ENCODE measurements around the gene AARSD1. TPM values are rescaled to one million over a fixed set of nuclear protein-coding genes. Genes with fewer than 3 reads are reported as not detected.
A peak's percentile ranks its signal among the peaks of the same experiment; 100 is the strongest.
"Not testable (repeated sequence)": the region's sequence is repeated elsewhere in the genome, so short reads cannot be mapped to it uniquely, and the experiment has no call there.

The AARSD1 gene
- total RNA-seq, 1 donor from 2014 or later = 3.8 TPM

DNA sequence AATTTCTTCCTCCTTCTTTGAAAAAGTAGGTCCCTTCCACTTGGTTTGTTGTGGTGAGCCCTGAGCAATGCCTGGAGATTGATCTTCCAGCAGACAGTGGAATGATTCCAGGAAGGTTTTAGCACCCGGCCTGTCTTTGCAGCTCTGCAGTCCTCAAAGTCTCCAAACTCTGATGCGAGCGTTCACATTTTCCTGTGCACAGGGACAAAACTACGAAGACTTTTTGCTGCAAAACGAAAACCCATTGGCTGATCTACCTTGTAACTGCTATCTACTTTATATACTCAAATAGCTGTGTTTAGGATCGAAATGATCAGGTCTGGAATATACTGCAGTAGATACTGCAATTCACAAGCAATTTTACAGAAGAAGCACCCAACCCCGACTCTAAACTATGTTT, 42.0 kb downstream of the AARSD1 start:
- Histone ChIP-seq H3K27me3 (no peaks in the 10 kb centered on the region), H3K4me3 (no peak overlapping the region), H3K27ac (peak overlapping the region in 1 of 2 donors; percentile 22), H3K4me1 (peaks cover 0 to 9% of the 10 kb centered on the region in 2 donors), H3K36me3 (no peaks in the 10 kb centered on the region), H3K9me3 (no peaks in the 10 kb centered on the region)
- no peak for TF ChIP-seq CTCF (IDR thresholded peaks at IDR 0.05)
- DNase-seq (ENCODE audit: low spot score in 2 of 2) = no peak
- intact Hi-C loops (cut with DNase I) = no loop called here

DNA sequence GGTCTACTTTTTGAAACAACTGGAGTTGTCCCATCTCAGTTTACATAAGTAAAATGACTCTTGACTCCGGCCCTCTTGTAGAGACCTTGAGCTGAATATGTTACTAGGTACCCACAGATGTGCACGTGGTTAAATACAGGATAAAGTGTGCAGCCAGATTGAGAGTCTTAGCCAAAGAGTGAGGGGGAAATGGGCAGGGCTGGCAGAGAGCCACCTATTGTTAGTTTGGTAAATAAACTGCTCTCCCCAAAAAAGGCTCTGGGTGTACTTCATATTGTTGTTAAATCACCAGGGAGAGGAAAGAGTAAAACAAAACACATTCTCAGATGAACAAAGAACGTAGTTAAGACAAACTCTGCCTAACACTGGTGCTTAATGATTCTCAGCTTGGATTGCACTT, 43.3 kb downstream of the AARSD1 start:
- H3K9me3 ChIP-seq = no peaks in the 10 kb centered on the region
- TF ChIP-seq CTCF (IDR thresholded peaks at IDR 0.05) = no peak
- no peak overlapping the region for H3K27ac ChIP-seq
- no peak for DNase-seq (ENCODE audit: low spot score in 2 of 2)
- intact Hi-C loops (cut with DNase I) = no loop called here
- no peaks in the 10 kb centered on the region for H3K27me3 ChIP-seq
- no peaks in the 10 kb centered on the region for H3K36me3 ChIP-seq
- no peak overlapping the region for H3K4me3 ChIP-seq
- peaks cover 0 to 9% of the 10 kb centered on the region in 2 donors for H3K4me1 ChIP-seq

DNA sequence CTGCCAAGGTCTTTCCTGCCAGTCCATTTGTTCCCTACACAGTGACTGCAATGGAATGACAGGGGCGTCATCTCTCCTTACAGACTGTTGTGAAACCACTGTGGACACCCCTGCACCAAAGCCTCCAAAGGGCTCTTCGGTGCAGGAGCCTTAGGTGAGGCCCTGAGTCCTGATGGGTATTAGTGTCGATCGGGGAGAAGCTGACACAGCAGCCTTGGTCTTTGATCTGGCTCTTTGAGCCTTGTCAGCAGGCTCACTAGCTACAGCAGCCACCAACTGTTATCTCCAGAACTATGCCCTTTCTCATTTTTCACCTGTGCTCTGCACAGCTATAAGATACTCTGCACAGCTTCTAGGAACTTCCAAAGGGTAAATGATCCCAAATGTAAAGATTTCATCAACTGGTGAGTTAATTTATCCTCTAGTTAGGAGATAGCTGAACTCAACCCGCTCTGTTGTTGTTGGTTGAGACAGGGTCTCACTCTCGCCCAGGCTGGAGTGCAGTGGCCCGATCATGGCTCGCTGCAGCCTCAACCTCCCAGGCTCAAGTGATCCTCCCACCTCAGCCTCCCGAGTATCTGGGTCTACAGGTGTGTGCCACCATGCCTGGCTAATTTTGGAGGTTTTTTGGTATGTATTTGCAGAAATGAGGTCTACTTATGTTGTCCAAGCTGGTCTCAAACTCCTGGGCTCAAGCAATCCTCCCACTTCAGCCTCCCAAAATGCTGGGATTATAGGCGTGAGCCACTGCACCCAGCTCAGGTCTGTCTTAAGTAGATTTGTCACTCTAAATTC, 44.0 kb downstream of the AARSD1 start:
- Histone ChIP-seq H3K36me3 (no peaks in the 10 kb centered on the region), H3K4me3 (no peak overlapping the region), H3K4me1 (peaks cover 0 to 9% of the 10 kb centered on the region in 2 donors), H3K27me3 (no peaks in the 10 kb centered on the region), H3K9me3 (no peaks in the 10 kb centered on the region), H3K27ac (no peak overlapping the region)
- intact Hi-C loops (cut with DNase I) = no loop called here
- TF ChIP-seq CTCF (IDR thresholded peaks at IDR 0.05) = no peak
- no peak for DNase-seq (ENCODE audit: low spot score in 2 of 2)

DNA sequence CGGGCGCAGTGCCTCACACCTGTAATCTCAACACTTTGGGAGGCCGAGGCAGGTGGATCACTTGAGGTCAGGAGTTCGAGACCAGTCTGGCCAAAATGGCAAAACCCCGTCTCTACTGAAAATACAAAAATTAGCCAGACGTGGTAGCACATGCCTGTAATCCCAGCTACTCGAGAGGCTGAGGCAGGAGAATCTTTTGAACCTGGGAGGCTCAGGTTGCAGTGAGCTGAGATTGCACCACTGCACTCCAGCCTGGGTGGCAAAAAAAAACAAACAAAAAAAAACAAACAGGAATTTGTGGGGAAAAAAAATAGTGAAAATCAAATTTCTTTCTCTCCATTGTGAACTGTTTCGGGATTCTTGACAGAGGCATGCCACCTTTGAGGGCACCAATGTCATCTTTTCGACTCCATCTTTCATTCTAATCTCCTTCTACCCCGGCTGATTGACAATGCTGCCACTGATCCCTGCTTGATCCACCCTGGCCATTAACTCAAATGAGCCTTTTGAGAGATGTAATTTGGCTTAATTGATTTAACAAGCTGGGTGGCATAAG, 44.7 kb downstream of the AARSD1 start:
- intact Hi-C loops (cut with DNase I) = not testable (repeated sequence)

GRCh38 chr17:42918902-42919521, 45.2 kb downstream of the AARSD1 start:
- TF ChIP-seq CTCF (IDR thresholded peaks at IDR 0.05) = no peak

More for the DNA sequence above, 44.7 kb downstream of the AARSD1 start:
- H3K4me1 ChIP-seq; H3K4me3 ChIP-seq; DNase-seq (ENCODE audit: low spot score in 2 of 2); H3K27me3 ChIP-seq; H3K36me3 ChIP-seq; H3K9me3 ChIP-seq: not testable (repeated sequence)
- H3K27ac ChIP-seq = peak overlapping the region in 1 of 2 donors; percentile 32

DNA sequence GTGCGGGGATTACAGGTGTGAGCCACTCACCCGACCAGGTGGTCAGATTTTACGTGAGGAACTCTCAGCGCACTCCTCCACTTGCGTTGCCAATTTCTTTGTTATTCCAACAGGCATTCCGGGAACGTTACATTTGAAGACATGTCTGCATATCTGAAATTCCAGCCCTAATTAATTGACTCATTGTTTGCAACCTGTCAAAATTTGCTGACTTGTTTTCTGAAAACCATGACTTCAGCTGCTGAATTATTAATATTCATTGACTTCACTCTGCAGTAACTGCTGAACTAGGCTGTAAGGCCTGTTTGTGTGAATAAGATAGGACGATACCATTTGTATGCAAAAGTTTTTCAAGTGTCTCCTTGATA, 47.0 kb downstream of the AARSD1 start:
- no peaks in the 10 kb centered on the region for H3K27me3 ChIP-seq
- H3K4me3 ChIP-seq = no peak overlapping the region
- H3K27ac ChIP-seq = no peak overlapping the region
- no peaks in the 10 kb centered on the region for H3K4me1 ChIP-seq
- DNase-seq (ENCODE audit: low spot score in 2 of 2) = no peak
- no peak for TF ChIP-seq CTCF (IDR thresholded peaks at IDR 0.05)
- no peaks in the 10 kb centered on the region for H3K9me3 ChIP-seq
- no peaks in the 10 kb centered on the region for H3K36me3 ChIP-seq
- intact Hi-C loops (cut with DNase I) = no loop called here

More at GRCh38 chr17:42918902-42919521, 45.2 kb downstream of the AARSD1 start:
- no peaks in the 10 kb centered on the region for H3K9me3 ChIP-seq
- no peaks in the 10 kb centered on the region for H3K36me3 ChIP-seq
- H3K27ac ChIP-seq = peak overlapping the region in 1 of 2 donors; percentile 32
- H3K4me3 ChIP-seq = no peak overlapping the region
- no peaks in the 10 kb centered on the region for H3K27me3 ChIP-seq
- H3K4me1 ChIP-seq = peaks cover 0 to 9% of the 10 kb centered on the region in 2 donors
- DNase-seq (ENCODE audit: low spot score in 2 of 2) = no peak
- intact Hi-C loops (cut with DNase I) = no loop called here

DNA sequence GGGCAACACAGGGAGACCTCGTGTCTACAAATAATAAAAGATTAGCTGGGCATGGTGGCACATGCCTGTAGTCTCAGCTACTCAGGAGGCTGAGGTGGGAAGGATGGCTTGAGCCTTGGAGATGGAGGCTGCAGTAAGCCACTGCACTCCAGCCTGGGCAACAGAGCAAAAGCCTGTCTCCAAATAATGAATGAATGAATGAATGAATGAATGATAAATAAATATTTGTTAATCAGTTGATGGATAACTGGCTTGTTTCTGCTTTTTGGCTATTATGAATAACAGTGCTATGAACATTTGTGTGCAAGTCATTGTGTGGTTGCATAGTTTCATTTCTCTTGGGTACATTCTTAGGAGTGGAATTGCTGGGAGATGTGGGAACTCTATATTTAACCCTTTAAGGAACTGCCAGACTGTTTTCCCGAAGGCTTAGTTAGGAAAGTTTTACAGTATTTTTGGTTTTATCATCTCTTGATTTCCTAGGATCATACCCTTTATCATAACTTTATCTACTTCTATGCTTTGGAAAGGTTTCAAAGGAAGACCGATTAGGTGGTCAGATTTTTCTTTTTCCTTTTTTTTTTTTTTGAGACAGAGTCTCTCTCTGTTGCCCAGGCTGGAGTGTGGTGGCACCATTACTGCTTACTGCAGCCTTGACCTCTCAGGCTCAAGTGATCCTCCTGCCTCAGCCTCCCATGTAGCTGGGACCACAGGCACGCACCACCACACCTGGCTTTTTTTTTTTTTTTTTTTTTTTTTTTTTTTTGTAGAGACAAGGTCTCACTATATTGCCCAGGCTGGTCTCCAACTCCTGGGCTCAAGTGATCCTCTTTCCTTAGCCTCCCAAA, 47.6 kb downstream of the AARSD1 start:
- intact Hi-C loops (cut with DNase I); H3K27ac ChIP-seq: not testable (repeated sequence)

DNA sequence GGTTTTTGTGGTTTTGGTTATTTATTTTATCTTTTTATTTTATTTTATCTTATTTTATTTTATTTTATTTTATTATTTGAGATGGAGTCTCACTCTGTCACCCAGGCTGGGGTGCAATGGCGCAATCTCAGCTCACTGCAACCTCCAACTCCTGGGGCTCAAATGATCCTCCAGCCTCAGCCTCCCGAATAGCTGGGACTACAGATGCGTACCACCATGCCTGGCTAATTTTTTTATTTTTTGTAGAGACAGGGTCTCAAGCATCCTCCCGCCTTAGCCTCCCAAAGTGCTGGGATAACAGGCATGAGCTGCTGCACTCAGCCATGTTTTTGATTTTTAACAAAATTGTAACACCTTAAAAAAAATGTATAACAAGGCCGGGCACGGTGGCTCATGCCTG, 49.0 kb downstream of the AARSD1 start:
- H3K27ac ChIP-seq; intact Hi-C loops (cut with DNase I); H3K27me3 ChIP-seq; H3K36me3 ChIP-seq; H3K4me1 ChIP-seq; H3K4me3 ChIP-seq; H3K9me3 ChIP-seq; DNase-seq (ENCODE audit: low spot score in 2 of 2): not testable (repeated sequence)

More for the DNA sequence above, 47.6 kb downstream of the AARSD1 start:
- not testable (repeated sequence) for DNase-seq (ENCODE audit: low spot score in 2 of 2); H3K4me3 ChIP-seq; H3K9me3 ChIP-seq; H3K36me3 ChIP-seq; H3K27me3 ChIP-seq; H3K4me1 ChIP-seq

Measured in ascending aorta (tissue), 2 donors.